Measurements from ENCODE around the gene ANKS1A. TPM values are rescaled to one million over a fixed set of nuclear protein-coding genes. Genes with fewer than 3 reads are reported as not detected.
A peak's percentile ranks its signal among the peaks of the same experiment; 100 is the strongest.

Gene ANKS1A
- total and polyA plus RNA-seq, 12 donors = 7.1 to 36.3 (median 29.9) TPM

DNA sequence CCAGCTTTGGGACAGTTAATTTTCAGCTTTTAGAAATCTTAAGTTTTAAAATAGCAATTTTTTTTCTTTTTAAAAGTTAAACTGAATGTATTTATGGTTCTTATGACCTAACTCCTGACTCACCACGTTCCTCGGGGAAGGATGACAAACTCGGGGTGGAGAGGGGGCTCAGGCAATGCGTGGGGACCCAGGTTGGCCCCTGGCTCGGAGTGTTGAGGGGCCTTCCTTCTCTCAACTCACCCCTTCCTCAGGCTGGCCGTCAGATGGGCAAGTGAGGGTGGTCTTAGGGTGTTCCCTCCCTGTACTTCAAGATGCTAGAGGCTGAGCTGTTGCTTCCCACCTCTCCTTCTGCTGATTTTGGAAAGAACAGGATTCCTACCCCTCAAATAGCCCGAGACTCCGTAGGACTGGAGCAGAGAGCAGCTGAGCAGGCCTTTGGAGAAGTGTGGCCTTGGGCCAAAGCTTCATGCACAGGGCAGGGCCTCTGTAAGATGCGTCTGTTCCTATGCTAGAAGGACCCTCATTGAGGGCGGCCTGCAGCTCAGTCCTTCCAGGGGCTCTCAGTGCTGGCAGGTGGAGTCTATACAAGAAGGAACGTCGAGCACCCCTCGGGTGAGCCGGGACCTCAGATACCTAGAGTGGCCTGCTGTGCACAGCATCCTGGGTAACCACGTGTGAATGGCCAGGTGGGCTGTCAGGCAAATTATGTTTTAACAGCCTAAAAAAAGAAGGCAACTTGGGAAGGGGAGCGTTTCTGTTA lies 172.8 kb downstream of the ANKS1A start:
- WGBS, 2 donors = 93 to 94% methylated on average over 16 of the region's 16 CpGs
- intact Hi-C loops (cut with DNase I) = loop anchor here in 2 of 10 donors (10.0 kb wide), 2 partner anchors 67 to 73 kb away; no protein-coding TSS in a partner anchor
- Histone ChIP-seq H3K9me3 (no peaks in the 10 kb centered on the region), H3K4me3 (no peak overlapping the region), H3K4me1 (peaks cover 32 to 79% (median 61%) of the 10 kb centered on the region in 9 donors), H3K27me3 (no peaks in the 10 kb centered on the region), H3K36me3 (peaks cover 0 to 93% (median 42%) of the 10 kb centered on the region in 9 donors), H3K27ac (peak overlapping the region in 2 of 10 donors; percentile 10 to 59)
- TF ChIP-seq, protein P1, sequence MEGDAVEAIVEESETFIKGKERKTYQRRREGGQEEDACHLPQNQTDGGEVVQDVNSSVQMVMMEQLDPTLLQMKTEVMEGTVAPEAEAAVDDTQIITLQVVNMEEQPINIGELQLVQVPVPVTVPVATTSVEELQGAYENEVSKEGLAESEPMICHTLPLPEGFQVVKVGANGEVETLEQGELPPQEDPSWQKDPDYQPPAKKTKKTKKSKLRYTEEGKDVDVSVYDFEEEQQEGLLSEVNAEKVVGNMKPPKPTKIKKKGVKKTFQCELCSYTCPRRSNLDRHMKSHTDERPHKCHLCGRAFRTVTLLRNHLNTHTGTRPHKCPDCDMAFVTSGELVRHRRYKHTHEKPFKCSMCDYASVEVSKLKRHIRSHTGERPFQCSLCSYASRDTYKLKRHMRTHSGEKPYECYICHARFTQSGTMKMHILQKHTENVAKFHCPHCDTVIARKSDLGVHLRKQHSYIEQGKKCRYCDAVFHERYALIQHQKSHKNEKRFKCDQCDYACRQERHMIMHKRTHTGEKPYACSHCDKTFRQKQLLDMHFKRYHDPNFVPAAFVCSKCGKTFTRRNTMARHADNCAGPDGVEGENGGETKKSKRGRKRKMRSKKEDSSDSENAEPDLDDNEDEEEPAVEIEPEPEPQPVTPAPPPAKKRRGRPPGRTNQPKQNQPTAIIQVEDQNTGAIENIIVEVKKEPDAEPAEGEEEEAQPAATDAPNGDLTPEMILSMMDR (IDR thresholded peaks at IDR 0.05) = no peak
- DNase-seq (no peak), ATAC-seq (no peak)

DNA sequence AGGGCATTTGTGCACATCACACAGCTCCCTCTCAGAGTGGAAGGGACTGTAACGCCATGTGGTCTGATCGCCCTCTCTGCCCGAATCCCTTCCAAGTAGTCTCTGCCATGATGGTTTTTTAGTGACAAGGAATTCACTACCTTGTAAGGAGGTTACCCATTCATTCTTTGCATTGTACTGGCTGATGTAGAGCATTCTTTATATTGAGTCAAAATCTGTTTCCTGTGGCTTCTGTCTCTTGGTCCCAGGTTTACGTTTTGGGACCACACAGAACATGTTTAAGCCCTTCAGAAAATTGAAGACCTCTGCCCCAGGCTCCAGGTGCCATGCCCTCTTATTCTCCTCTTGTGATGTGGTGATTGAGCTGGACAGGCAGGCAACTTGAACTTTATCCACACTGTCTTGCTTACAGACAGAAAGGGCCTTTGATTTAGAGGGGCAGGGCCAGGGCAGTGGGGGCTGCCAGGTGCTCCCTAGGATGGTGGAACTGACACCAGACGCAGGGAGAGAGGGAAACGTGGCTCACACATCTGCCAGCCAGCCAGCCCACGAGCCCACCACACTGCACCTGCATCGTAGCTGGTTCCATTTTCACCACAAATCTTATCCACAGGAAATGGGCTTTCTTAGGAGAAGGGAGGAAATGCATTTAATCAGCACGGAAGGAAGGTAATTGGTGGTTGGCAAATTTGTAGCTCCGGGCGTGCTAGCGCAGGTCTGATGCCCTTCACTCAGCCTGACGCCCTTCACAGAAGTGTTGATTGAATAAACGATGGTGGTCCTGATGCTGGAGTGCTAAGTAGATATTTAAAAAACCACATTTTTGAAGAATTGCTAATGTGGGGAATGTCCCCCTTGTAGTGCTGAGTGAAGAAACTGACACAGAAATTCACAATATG lies 173.9 kb downstream of the ANKS1A start:
- WGBS, 2 donors = 71 to 76% methylated on average over 14 of the region's 14 CpGs
- DNase-seq (no peak), ATAC-seq (no peak)
- Histone ChIP-seq H3K4me3 (no peak overlapping the region), H3K9me3 (no peaks in the 10 kb centered on the region), H3K36me3 (peaks cover 0 to 93% (median 49%) of the 10 kb centered on the region in 9 donors), H3K27me3 (no peaks in the 10 kb centered on the region), H3K27ac (peak overlapping the region in 6 of 10 donors; percentile 10 to 80 (median 72)), H3K4me1 (peaks cover 23 to 70% (median 50%) of the 10 kb centered on the region in 9 donors)
- intact Hi-C loops (cut with DNase I) = loop anchor here in 2 of 10 donors (10.0 kb wide), 2 partner anchors 68 to 72 kb away; no protein-coding TSS in a partner anchor
- TF ChIP-seq, protein P1 (IDR thresholded peaks at IDR 0.05) = no peak

DNA sequence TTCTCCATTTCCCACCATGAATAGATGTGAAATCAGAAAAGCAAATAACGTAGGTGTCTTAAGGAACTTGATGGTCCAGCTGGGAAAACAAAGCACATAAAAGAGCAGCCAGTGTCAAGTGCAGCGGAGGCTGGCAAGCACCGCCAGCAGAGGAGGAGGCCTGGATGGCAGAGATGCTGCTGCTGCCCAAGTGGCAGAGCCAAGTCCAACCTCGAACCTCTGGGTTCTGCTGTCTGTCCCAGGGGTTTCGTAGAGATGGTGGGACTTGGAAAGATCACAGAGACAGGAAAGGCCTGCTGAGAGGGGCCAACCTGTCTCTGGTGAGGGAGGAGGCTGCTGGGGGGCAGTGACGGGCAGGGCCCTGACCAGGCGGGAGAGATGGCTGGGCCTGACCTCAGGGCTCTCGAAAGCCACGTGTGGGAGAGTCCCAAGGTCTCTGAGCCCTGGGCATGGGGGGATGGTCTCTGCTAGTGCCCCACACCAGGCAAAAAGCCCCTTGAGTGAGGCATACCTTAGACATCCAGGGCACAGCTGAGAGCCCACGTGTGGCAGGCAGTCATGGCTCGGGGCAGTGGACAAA lies 174.7 kb downstream of the ANKS1A start:
- H3K36me3 ChIP-seq = peaks cover 0 to 92% (median 49%) of the 10 kb centered on the region in 9 donors
- H3K27me3 ChIP-seq = no peaks in the 10 kb centered on the region
- TF ChIP-seq, protein P1 (IDR thresholded peaks at IDR 0.05) = no peak
- H3K9me3 ChIP-seq = no peaks in the 10 kb centered on the region
- no peak overlapping the region for H3K4me3 ChIP-seq
- intact Hi-C loops (cut with DNase I) = loop anchor here in 2 of 10 donors (10.0 kb wide), 2 partner anchors 69 to 71 kb away; no protein-coding TSS in a partner anchor
- ATAC-seq = peak in 5 of 8 donors; percentile 3 to 16 (median 14)
- 53 to 57% methylated on average over 11 of the region's 11 CpGs for WGBS, 2 donors
- DNase-seq = no peak
- H3K4me1 ChIP-seq = peaks cover 18 to 67% (median 46%) of the 10 kb centered on the region in 9 donors
- peak overlapping the region; percentile 6 to 80 (median 66) for H3K27ac ChIP-seq
